Stimulated activated naive B cell treated with anti-CD40 and anti-IgM and Interleukin-4, amounts not matched to agents 10 μg/mL and 1 μg/mL and 100 μg/mL, for 72 hours (primary cell): ENCODE measurements around the gene RBM4B.

Source experiments
- ATAC-seq, 2 donors: fragments of 150-1000 bp; cut with Tn5 transposase; replicated peaks; 2 replicates each; pipeline ENCODE4 v1.10.0; 2021; ENCODE audit warnings: moderate library complexity in 1 of 2
- DNase-seq: peaks from one replicate; pipeline ENCODE4 v3.0.0; 2021
- H3K27ac Mint-ChIP-seq: one replicate; pipeline ENCODE4 v1.8.0; 2022; ENCODE audit warnings: mild to moderate bottlenecking, mixed read lengths
- H3K27me3 Mint-ChIP-seq, 2 donors: one replicate each; pipeline ENCODE4 v1.8.0; 2022; ENCODE audit warnings: mixed read lengths in 2 of 2
- H3K36me3 Mint-ChIP-seq, 2 donors: one replicate each; pipeline ENCODE4 v1.8.0; 2022; ENCODE audit warnings: mixed read lengths in 2 of 2, mild to moderate bottlenecking in 1 of 2
- H3K4me1 Mint-ChIP-seq, 2 donors: one replicate each; pipeline ENCODE4 v1.8.0; 2022; ENCODE audit warnings: mixed read lengths in 2 of 2, mild to moderate bottlenecking in 1 of 2
- H3K4me3 Mint-ChIP-seq, 2 donors: one replicate each; pipeline ENCODE4 v1.8.0; 2022; ENCODE audit warnings: mild to moderate bottlenecking in 2 of 2, mixed read lengths in 2 of 2, moderate library complexity in 1 of 2
- H3K9me3 Mint-ChIP-seq, 2 donors: one replicate each; pipeline ENCODE4 v1.8.0; 2022; ENCODE audit warnings: mixed read lengths in 2 of 2, mild to moderate bottlenecking in 1 of 2

The RBM4B gene

GRCh38 chr11:66632952-66633351, 44.7 kb downstream of the RBM4B start:
- ATAC-seq (no peak), DNase-seq (no peak)
- Mint-ChIP-seq H3K9me3 (peaks cover 2 to 4% of the 10 kb centered on the region in 2 donors), H3K4me3 (no peak overlapping the region), H3K27ac (no peak overlapping the region), H3K4me1 (peaks cover 29 to 60% of the 10 kb centered on the region in 2 donors), H3K36me3 (peaks cover 37 to 53% of the 10 kb centered on the region in 2 donors), H3K27me3 (no peaks in the 10 kb centered on the region)

GRCh38 chr11:66631883-66632282, 45.8 kb downstream of the RBM4B start:
- Mint-ChIP-seq H3K4me3 (no peak overlapping the region), H3K27me3 (no peaks in the 10 kb centered on the region), H3K9me3 (peaks cover 2 to 4% of the 10 kb centered on the region in 2 donors), H3K36me3 (peaks cover 38 to 53% of the 10 kb centered on the region in 2 donors), H3K4me1 (peaks cover 26 to 59% of the 10 kb centered on the region in 2 donors), H3K27ac (peak overlapping the region; percentile 60)
- ATAC-seq (no peak), DNase-seq (no peak)

GRCh38 chr11:66629356-66629755, 48.3 kb downstream of the RBM4B start:
- Mint-ChIP-seq H3K9me3 (no peaks in the 10 kb centered on the region), H3K27ac (peak overlapping the region; percentile 65), H3K4me3 (no peak overlapping the region), H3K4me1 (peaks cover 24 to 67% of the 10 kb centered on the region in 2 donors), H3K27me3 (no peaks in the 10 kb centered on the region), H3K36me3 (peaks cover 42 to 69% of the 10 kb centered on the region in 2 donors)
- ATAC-seq: no peak
- no peak for DNase-seq

- peaks cover 49 to 77% of the 10 kb centered on the region in 2 donors for H3K36me3 Mint-ChIP-seq
- H3K27me3 Mint-ChIP-seq: no peaks in the 10 kb centered on the region
- ATAC-seq (no peak), DNase-seq (no peak)
- H3K9me3 Mint-ChIP-seq: no peaks in the 10 kb centered on the region
- H3K4me1 Mint-ChIP-seq: peaks cover 34 to 75% of the 10 kb centered on the region in 2 donors
- no peak overlapping the region for H3K4me3 Mint-ChIP-seq
- peak overlapping the region; percentile 37 for H3K27ac Mint-ChIP-seq
Measured at GRCh38 chr11:66628061-66628603, 49.6 kb downstream of the RBM4B start.

GRCh38 chr11:66626926-66627325, 50.8 kb downstream of the RBM4B start:
- peaks cover 51 to 81% of the 10 kb centered on the region in 2 donors for H3K36me3 Mint-ChIP-seq
- peak overlapping the region; percentile 37 for H3K27ac Mint-ChIP-seq
- H3K9me3 Mint-ChIP-seq: no peaks in the 10 kb centered on the region
- H3K4me3 Mint-ChIP-seq: no peak overlapping the region
- ATAC-seq (no peak), DNase-seq (no peak)
- H3K27me3 Mint-ChIP-seq: no peaks in the 10 kb centered on the region
- peaks cover 37 to 81% of the 10 kb centered on the region in 2 donors for H3K4me1 Mint-ChIP-seq

GRCh38 chr11:66626382-66626781, 51.3 kb downstream of the RBM4B start:
- no peaks in the 10 kb centered on the region for H3K9me3 Mint-ChIP-seq
- ATAC-seq (no peak), DNase-seq (no peak)
- H3K36me3 Mint-ChIP-seq: peaks cover 48 to 80% of the 10 kb centered on the region in 2 donors
- H3K4me1 Mint-ChIP-seq: peaks cover 37 to 80% of the 10 kb centered on the region in 2 donors
- peak overlapping the region; percentile 59 for H3K27ac Mint-ChIP-seq
- no peak overlapping the region for H3K4me3 Mint-ChIP-seq
- no peaks in the 10 kb centered on the region for H3K27me3 Mint-ChIP-seq

- Mint-ChIP-seq H3K4me1 (peaks cover 37 to 78% of the 10 kb centered on the region in 2 donors), H3K27ac (no peak overlapping the region), H3K4me3 (no peak overlapping the region), H3K36me3 (peaks cover 46 to 78% of the 10 kb centered on the region in 2 donors), H3K27me3 (no peaks in the 10 kb centered on the region), H3K9me3 (no peaks in the 10 kb centered on the region)
- no peak for ATAC-seq
- no peak for DNase-seq
Measured at GRCh38 chr11:66625752-66626149, 51.9 kb downstream of the RBM4B start.

GRCh38 chr11:66625041-66625751, 52.5 kb downstream of the RBM4B start:
- Mint-ChIP-seq H3K27me3 (no peaks in the 10 kb centered on the region), H3K9me3 (no peaks in the 10 kb centered on the region), H3K27ac (no peak overlapping the region), H3K4me1 (peaks cover 37 to 76% of the 10 kb centered on the region in 2 donors), H3K4me3 (no peak overlapping the region), H3K36me3 (peaks cover 43 to 78% of the 10 kb centered on the region in 2 donors)
- no peak for ATAC-seq
- no peak for DNase-seq

- peaks cover 39 to 76% of the 10 kb centered on the region in 2 donors for H3K36me3 Mint-ChIP-seq
- H3K9me3 Mint-ChIP-seq: no peaks in the 10 kb centered on the region
- H3K4me1 Mint-ChIP-seq: peaks cover 37 to 76% of the 10 kb centered on the region in 2 donors
- no peak overlapping the region for H3K27ac Mint-ChIP-seq
- no peak overlapping the region for H3K4me3 Mint-ChIP-seq
- no peaks in the 10 kb centered on the region for H3K27me3 Mint-ChIP-seq
- no peak for ATAC-seq
- no peak for DNase-seq
Measured at GRCh38 chr11:66624450-66624849, 53.2 kb downstream of the RBM4B start.

- peak overlapping the region; percentile 89 to 96 for H3K4me3 Mint-ChIP-seq
- no peaks in the 10 kb centered on the region for H3K9me3 Mint-ChIP-seq
- DNase-seq: no peak
- no peaks in the 10 kb centered on the region for H3K27me3 Mint-ChIP-seq
- peak overlapping the region; percentile 99 for H3K27ac Mint-ChIP-seq
- peaks cover 34 to 66% of the 10 kb centered on the region in 2 donors for H3K4me1 Mint-ChIP-seq
- no peak for ATAC-seq
- H3K36me3 Mint-ChIP-seq: peaks cover 47 to 67% of the 10 kb centered on the region in 2 donors
Measured at GRCh38 chr11:66619080-66619554, 58.6 kb downstream of the RBM4B start.

- Mint-ChIP-seq H3K4me3 (peak overlapping the region; percentile 89 to 96), H3K4me1 (peaks cover 24 to 56% of the 10 kb centered on the region in 2 donors), H3K27ac (peak overlapping the region; percentile 99), H3K36me3 (peaks cover 34 to 51% of the 10 kb centered on the region in 2 donors), H3K9me3 (no peaks in the 10 kb centered on the region), H3K27me3 (no peaks in the 10 kb centered on the region)
- DNase-seq (no peak), ATAC-seq (no peak)
Measured at GRCh38 chr11:66617155-66617834, 60.4 kb downstream of the RBM4B start.

GRCh38 chr11:66616379-66617154, 61.1 kb downstream of the RBM4B start, which contains the start of gene RBM14:
Gene RBM14, plus strand, starts transcription at chr11:66616630. Its CDS starts 91 bp downstream, at chr11:66616721.
- H3K27me3 Mint-ChIP-seq: no peaks in the 10 kb centered on the region
- peaks cover 25 to 56% of the 10 kb centered on the region in 2 donors for H3K4me1 Mint-ChIP-seq
- H3K27ac Mint-ChIP-seq: peak within 1 kb of the TSS; percentile 99
- H3K9me3 Mint-ChIP-seq: no peaks in the 10 kb centered on the region
- H3K36me3 Mint-ChIP-seq: peaks cover 34 to 44% of the 10 kb centered on the region in 2 donors
- ATAC-seq (peak; percentile 92), DNase-seq (peak; percentile 98)
- H3K4me3 Mint-ChIP-seq: peak within 1 kb of the TSS; percentile 89 to 96
